IMR-90 (cell line): ENCODE measurements around the gene RBP5. TPM values are rescaled to one million over a fixed set of nuclear protein-coding genes. Genes with fewer than 3 reads are reported as not detected.
A peak's percentile ranks its signal among the peaks of the same experiment; 100 is the strongest.

Experiments
- ATAC-seq: fragments of 200-7000 bp; cut with Tn5 transposase; 2 replicates; pipeline ENCODE4 v1.9.1; 2020; ENCODE audit warnings: low read depth, mild to moderate bottlenecking, moderate library complexity
- BruUV-seq: library from RNA; stranded (reverse); fragments of 400-500 nt; replicated peaks from 2 replicates; lab custom pipeline; 2021; lab: Mats Ljungman, UMichigan
- CTCF ChIA-PET: fragments of 300-600 bp; formaldehyde crosslinking; extraction: SDS; loops from one replicate; lab custom pipeline; 2021; ENCODE audit warnings: antibody characterized with exemption; lab: Yijun Ruan, JAX
- POLR2A ChIA-PET: fragments of 300-600 bp; sonication (Branson Sonifier 250); formaldehyde crosslinking; loops from one replicate; lab custom pipeline; 2022; ENCODE audit warnings: antibody characterized with exemption; ENCODE audit not compliant: unreplicated experiment; lab: Charles Lee
- DNase-seq: peaks from one replicate; pipeline ENCODE4 v3.0.0; 2013
- H2AFZ ChIP-seq: replicated peaks from 2 replicates; pipeline ENCODE3; 2013; ENCODE audit warnings: low read length, mild to moderate bottlenecking; ENCODE audit not compliant: poor library complexity
- H2AK5ac ChIP-seq: 2 replicates; pipeline ENCODE4 v1.6.1; 2013; ENCODE audit warnings: low read depth, low read length, inconsistent platforms
- H2AK9ac ChIP-seq: replicated peaks from 2 replicates; pipeline ENCODE3; 2013; ENCODE audit warnings: mild to moderate bottlenecking, low read depth, low read length, moderate library complexity; ENCODE audit not compliant: poor library complexity
- H2BK120ac ChIP-seq: 2 replicates; pipeline ENCODE4 v1.6.1; 2013; ENCODE audit warnings: low read depth, low read length, inconsistent platforms
- H2BK15ac ChIP-seq: 3 replicates; pipeline ENCODE4 v1.6.1; 2013; ENCODE audit warnings: low read depth, low read length, inconsistent platforms
- H2BK20ac ChIP-seq: 2 replicates; pipeline ENCODE4 v1.6.1; 2013; ENCODE audit warnings: low read depth, mild to moderate bottlenecking, inconsistent platforms, low read length, moderate library complexity
- H2BK5ac ChIP-seq: 2 replicates; pipeline ENCODE4 v1.6.1; 2013; ENCODE audit warnings: mild to moderate bottlenecking, low read depth, low read length, inconsistent platforms; ENCODE audit not compliant: poor library complexity, severe bottlenecking
- H3K14ac ChIP-seq: replicated peaks from 2 replicates; pipeline ENCODE4 v1.6.1; 2013; ENCODE audit warnings: low read depth, low read length, inconsistent platforms
- H3K18ac ChIP-seq: 2 replicates; pipeline ENCODE4 v1.6.1; 2013; ENCODE audit warnings: low read depth, low read length, control low read depth
- H3K23ac ChIP-seq: 2 replicates; pipeline ENCODE4 v1.6.1; 2013; ENCODE audit warnings: low read depth, low read length, inconsistent platforms
- H3K27ac ChIP-seq: 2 replicates; pipeline ENCODE4 v1.5.1; 2013; ENCODE audit warnings: mild to moderate bottlenecking, control low read depth, low read length; ENCODE audit not compliant: insufficient read depth
- H3K27me3 ChIP-seq: 2 replicates; pipeline ENCODE4 v1.6.1; 2013; ENCODE audit warnings: low read length; ENCODE audit not compliant: control insufficient read depth, insufficient read depth
- H3K36me3 ChIP-seq: 2 replicates; pipeline ENCODE4 v1.6.1; 2013; ENCODE audit warnings: low read length, mixed read lengths; ENCODE audit not compliant: control insufficient read depth, insufficient read depth
- H3K4ac ChIP-seq: 2 replicates; pipeline ENCODE4 v1.6.1; 2013; ENCODE audit warnings: low read depth, low read length, inconsistent platforms
- H3K4me1 ChIP-seq: 2 replicates; pipeline ENCODE4 v1.6.1; 2013; ENCODE audit warnings: low read length, mixed read lengths; ENCODE audit not compliant: control insufficient read depth, insufficient read depth
- H3K4me2 ChIP-seq: 2 replicates; pipeline ENCODE4 v1.6.1; 2013; ENCODE audit warnings: low read depth, mild to moderate bottlenecking, control low read depth, low read length, moderate library complexity
- H3K4me3 ChIP-seq: 2 replicates; pipeline ENCODE4 v1.5.1; 2013; ENCODE audit warnings: low read depth, mild to moderate bottlenecking, control low read depth, low read length, moderate library complexity; ENCODE audit not compliant: insufficient read depth
- H3K56ac ChIP-seq: 2 replicates; pipeline ENCODE4 v1.6.1; 2013; ENCODE audit warnings: low read length, inconsistent platforms; ENCODE audit not compliant: insufficient read depth; ENCODE audit errors: extremely low read depth
- H3K79me1 ChIP-seq, 2 experiments: 2 replicates each; pipeline ENCODE4 v1.6.1; 2013; ENCODE audit warnings: low read length in 2 of 2, inconsistent platforms in 1 of 2, low read depth in 1 of 2
- H3K9ac ChIP-seq: 2 replicates; pipeline ENCODE4 v1.6.1; 2013; ENCODE audit warnings: low read depth, low read length, control low read depth
- H3K9me1 ChIP-seq: 2 replicates; pipeline ENCODE4 v1.6.1; 2013; ENCODE audit warnings: low read length, inconsistent platforms; ENCODE audit not compliant: insufficient read depth
- H3K9me3 ChIP-seq: 2 replicates; pipeline ENCODE4 v1.6.1; 2013; ENCODE audit warnings: low read length; ENCODE audit not compliant: control insufficient read depth, insufficient read depth
- H4K20me1 ChIP-seq: 2 replicates; pipeline ENCODE4 v1.6.1; 2013; ENCODE audit warnings: low read length, inconsistent platforms; ENCODE audit not compliant: insufficient read depth
- H4K5ac ChIP-seq: 2 replicates; pipeline ENCODE4 v1.6.1; 2013; ENCODE audit warnings: mild to moderate bottlenecking, low read depth, low read length, control low read depth
- H4K8ac ChIP-seq, 2 experiments: 2 replicates each; pipeline ENCODE4 v1.6.1; 2013; ENCODE audit warnings: low read depth in 2 of 2, low read length in 2 of 2, control low read depth in 1 of 2, inconsistent platforms in 1 of 2
- H4K91ac ChIP-seq: 2 replicates; pipeline ENCODE4 v1.6.1; 2013; ENCODE audit warnings: low read depth, low read length, inconsistent platforms; ENCODE audit not compliant: insufficient read depth
- BHLHE40 ChIP-seq: fragments of 150-350 bp; IDR thresholded peaks from 2 replicates; pipeline ENCODE4 v1.6.1; 2016; ENCODE audit warnings: mild to moderate bottlenecking, low read depth, low read length
- CEBPB ChIP-seq: IDR thresholded peaks from 2 replicates; pipeline ENCODE4 v1.6.1; 2012; ENCODE audit warnings: low read depth, low read length, improper control_type of control experiment
- FOS ChIP-seq: fragments of 150-350 bp; IDR thresholded peaks from 2 replicates; pipeline ENCODE4 v1.6.1; 2016; ENCODE audit warnings: low read depth, low read length
- MAZ ChIP-seq: IDR thresholded peaks from 2 replicates; pipeline ENCODE4 v1.6.1; 2012; ENCODE audit warnings: low read depth, mild to moderate bottlenecking, low read length, improper control_type of control experiment, moderate library complexity, borderline replicate concordance
- MXI1 ChIP-seq: IDR thresholded peaks from 2 replicates; pipeline ENCODE4 v1.6.1; 2012; ENCODE audit warnings: low read depth, mild to moderate bottlenecking, low read length, moderate library complexity, borderline replicate concordance
- NFE2L2 ChIP-seq: fragments of 150-350 bp; IDR thresholded peaks from 2 replicates; pipeline ENCODE4 v1.6.1; 2016; ENCODE audit warnings: low read depth, mild to moderate bottlenecking, low read length
- dilution Hi-C: fragments of 300-500 bp; cut with HindIII; formaldehyde crosslinking; loops from one replicate; pipeline ENCODE4 v1.14.3; 2018; ENCODE audit warnings: low sequenced_read_pairs; ENCODE audit not compliant: unreplicated experiment
- in situ Hi-C: fragments of 300-500 bp; cut with MboI; formaldehyde crosslinking; loops from 3 replicates; pipeline ENCODE4 v1.14.3; 2019; ENCODE audit warnings: low sequenced_read_pairs, inconsistent platforms, mixed read lengths
- intact Hi-C: fragments of 100-400 bp; cut with micrococcal nuclease; formaldehyde crosslinking; loops from 2 replicates; pipeline ENCODE4 v1.10.0; 2022
- polyA plus RNA-seq, 3 experiments: library from polyadenylated mRNA; depleted of rRNA; stranded (reverse); fragments of >200 nt; gene quantifications; 2 replicates each; pipeline ENCODE4 v1.2.3, GENCODE V29; 2012; ENCODE audit warnings: low replicate concordance in 1 of 3
- total RNA-seq: library from RNA; depleted of rRNA; stranded (reverse); fragments of >200 nt; gene quantifications from 2 replicates; pipeline ENCODE4 v1.2.3, GENCODE V29; 2012

RBP5 gene
- total and polyA plus RNA-seq, 2 of the 4 experiments (the other 2 are of a cell fraction) = 0.15 TPM; not detected in 1

GRCh38 chr12:7079826-7080125 lies 48.9 kb downstream of the RBP5 start:
- Histone ChIP-seq H2BK20ac (no peak overlapping the region), H2AFZ (no peak overlapping the region), H4K20me1 (peaks cover 4% of the 10 kb centered on the region; the same call in 1 of the 2 replicates), H3K4me3 (no peak overlapping the region), H3K27me3 (no peaks in the 10 kb centered on the region), H3K14ac (no peak overlapping the region), H3K9me1 (peaks cover 24% of the 10 kb centered on the region), H4K91ac (peak overlapping the region; percentile 34; the same call in 1 of the 2 replicates), H3K9ac (no peak overlapping the region), H3K9me3 (no peaks in the 10 kb centered on the region), H3K79me1 (peaks cover 0 to 5% of the 10 kb centered on the region in 2 experiments; a peak in 1 of 4 replicates), H3K4me2 (peak overlapping the region; percentile 8; the same call in 1 of the 2 replicates), H2BK5ac (peak overlapping the region; percentile 87), H4K8ac (peak overlapping the region in 1 of 2 experiments; percentile 76; a peak in 1 of 4 replicates), H3K56ac (peak overlapping the region; percentile 55; the same call in 1 of the 2 replicates), H2BK15ac (no peak overlapping the region), H2BK120ac (peak overlapping the region; percentile 34; the same call in 1 of the 2 replicates), H3K23ac (no peak overlapping the region), H3K4me1 (peaks cover 17% of the 10 kb centered on the region), H3K27ac (peak overlapping the region; percentile 59), H2AK5ac (no peak overlapping the region), H4K5ac (0 out of 2 replicates have a peak overlapping the region, but pooled peaks have one; percentile 3), H3K36me3 (peaks cover 33% of the 10 kb centered on the region), H3K4ac (peak overlapping the region; percentile 49), H2AK9ac (no peak overlapping the region), H3K18ac (0 out of 2 replicates have a peak overlapping the region, but pooled peaks have one; percentile 1)
- ATAC-seq (peak; percentile 79), DNase-seq (peak; percentile 76)
- ChIA-PET POLR2A (interaction anchor here (0.6 kb wide), 2 partner anchors 52 to 64 kb away, joined by 4 to 5 read pairs; no protein-coding TSS in a partner anchor), CTCF (interaction anchor here (0.6 kb wide), 2 partner anchors 105 to 288 kb away, joined by 3 read pairs; no protein-coding TSS in a partner anchor)
- dilution Hi-C loops = no loop called here
- intact Hi-C loops = loop anchor here (1.0 kb wide), 1 partner anchor 13 kb away; the partner anchor contains the start of gene C1R
- TF ChIP-seq NFE2L2 (no peak), FOS (peak; percentile 70), MAZ (no peak), MXI1 (no peak), BHLHE40 (no peak), CEBPB (no peak)
- in situ Hi-C loops = no loop called here
- no TSS peak for BruUV-seq
